D341Med (cell line): ENCODE measurements around the gene KRTAP20-4.

ENCODE experiments used
- DNase-seq: peaks from one replicate; pipeline ENCODE4 v3.0.0; 2012; ENCODE audit warnings: low spot score

KRTAP20-4 gene

DNA sequence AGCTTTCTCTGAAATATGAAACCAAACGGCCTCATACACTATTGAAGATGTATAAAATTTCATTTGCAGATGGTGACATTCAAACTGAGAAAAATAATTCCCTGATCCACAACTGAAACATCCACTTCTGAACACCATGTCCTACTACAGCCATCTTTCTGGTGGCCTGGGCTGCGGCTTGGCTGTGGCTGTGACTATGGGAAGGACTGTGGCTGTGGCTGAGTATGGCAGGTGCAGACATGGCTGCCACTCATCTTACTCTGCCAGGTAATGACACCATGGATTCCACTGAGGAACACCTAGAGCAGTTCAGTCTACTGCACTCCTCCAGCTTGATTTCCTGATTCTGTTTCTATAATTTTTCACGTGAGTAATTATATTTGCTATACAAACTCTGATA, at the start of gene KRTAP20-4:
TSS of gene KRTAP20-4 (plus strand) at position 106 of the 400 bp plus-strand sequence.
- DNase-seq: no peak

GRCh38 chr21:30577766-30578165, 42.7 kb upstream of the KRTAP20-4 start:
- DNase-seq: no peak

DNA sequence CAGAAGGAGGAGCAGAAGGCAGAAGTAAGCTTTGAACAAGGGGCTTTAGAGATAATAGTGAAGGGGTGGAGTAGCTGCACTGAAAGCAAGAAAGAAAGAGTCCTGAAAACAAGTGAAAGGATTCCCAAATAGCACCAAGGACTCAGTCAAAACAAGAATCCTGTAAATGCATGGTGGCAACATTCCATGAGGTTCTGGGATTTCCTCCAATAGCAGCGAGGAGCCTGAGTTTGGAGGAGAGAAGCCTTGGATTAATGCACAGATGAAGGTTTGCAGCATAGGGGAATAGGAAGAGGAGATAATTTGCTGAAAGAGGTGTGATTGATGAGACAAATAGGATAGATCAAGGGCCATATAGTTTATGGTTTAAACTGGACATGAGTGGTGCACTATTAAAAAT, 41.1 kb upstream of the KRTAP20-4 start:
- DNase-seq: no peak

DNA sequence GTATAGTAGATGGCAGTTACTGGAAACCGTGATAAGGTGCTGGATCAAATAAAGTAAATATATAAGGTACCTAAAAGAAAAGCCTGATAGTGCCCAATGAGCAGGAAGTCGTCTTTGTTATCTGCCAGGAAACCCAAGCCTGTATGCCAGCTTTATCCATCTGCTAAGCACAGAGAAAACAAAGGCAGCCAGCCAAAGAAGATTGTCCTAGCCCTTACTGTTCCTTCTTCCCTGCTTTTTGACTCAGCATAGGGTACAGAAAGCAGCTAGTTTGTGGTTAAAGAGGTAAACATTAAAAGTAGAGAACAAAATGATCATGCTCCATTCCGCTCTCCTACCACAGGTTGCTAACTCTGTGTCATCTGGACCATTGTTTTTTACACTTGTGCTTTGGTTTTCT, 40.3 kb upstream of the KRTAP20-4 start:
- no peak for DNase-seq

DNA sequence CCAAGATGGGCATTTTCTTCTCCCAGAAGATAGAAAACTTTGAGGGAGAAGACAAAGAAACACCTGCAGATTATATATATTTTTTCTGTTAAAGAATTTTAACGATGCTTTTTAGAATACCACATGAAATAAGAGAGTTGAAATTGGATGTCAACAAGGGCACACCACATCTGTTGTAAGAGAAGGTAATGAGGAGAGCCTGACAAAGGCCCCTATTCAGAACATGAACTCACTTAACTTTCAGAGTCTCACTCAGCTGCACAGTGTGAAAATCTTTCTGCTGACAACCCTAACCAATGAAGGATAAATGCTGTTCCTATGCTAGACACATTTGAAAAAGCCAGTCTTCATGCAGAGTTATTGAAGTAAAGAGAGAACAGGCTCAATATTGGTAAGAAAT, 37.6 kb upstream of the KRTAP20-4 start:
- no peak for DNase-seq

- DNase-seq: no peak
Measured at GRCh38 chr21:30590297-30590696, 30.1 kb upstream of the KRTAP20-4 start, which contains the start of gene KRTAP22-2. Gene KRTAP22-2, minus strand, starts transcription at chr21:30590397.

DNA sequence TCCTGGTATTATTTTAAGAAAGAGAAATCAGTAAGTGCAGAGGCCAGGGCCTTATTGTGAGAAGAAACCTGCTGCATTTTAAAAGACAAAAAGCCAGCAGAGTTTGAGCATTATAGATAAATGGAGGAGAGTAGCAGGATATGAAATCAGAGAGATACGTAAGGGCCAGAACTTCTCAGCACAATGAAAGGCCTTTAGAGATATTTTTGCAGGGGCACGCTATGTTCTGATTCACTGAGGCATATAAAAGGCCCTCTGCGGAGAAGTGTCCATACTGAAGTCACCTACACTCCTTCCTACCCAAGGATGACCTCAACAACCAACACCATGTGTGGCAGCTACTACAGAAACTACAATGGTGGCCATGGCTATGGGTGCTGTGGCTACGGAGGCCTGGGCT, 28.3 kb upstream of the KRTAP20-4 start, which contains the start of gene KRTAP6-3:
TSS of gene KRTAP6-3 (plus strand) at position 301 of the 400 bp plus-strand sequence. CDS start at position 307, 6 bp downstream.
- no peak for DNase-seq

GRCh38 chr21:30598802-30599201, 21.6 kb upstream of the KRTAP20-4 start, which contains the start of gene KRTAP6-2:
Gene KRTAP6-2, minus strand, starts transcription at chr21:30598902. Its CDS starts 28 bp downstream, at chr21:30598874.
- DNase-seq: no peak

GRCh38 chr21:30600787-30601186, 19.6 kb upstream of the KRTAP20-4 start, which contains the start of gene KRTAP22-1:
Gene KRTAP22-1, plus strand, starts transcription at chr21:30601087.
- no peak for DNase-seq

GRCh38 chr21:30605968-30606367, 14.5 kb upstream of the KRTAP20-4 start:
- no peak for DNase-seq

DNA sequence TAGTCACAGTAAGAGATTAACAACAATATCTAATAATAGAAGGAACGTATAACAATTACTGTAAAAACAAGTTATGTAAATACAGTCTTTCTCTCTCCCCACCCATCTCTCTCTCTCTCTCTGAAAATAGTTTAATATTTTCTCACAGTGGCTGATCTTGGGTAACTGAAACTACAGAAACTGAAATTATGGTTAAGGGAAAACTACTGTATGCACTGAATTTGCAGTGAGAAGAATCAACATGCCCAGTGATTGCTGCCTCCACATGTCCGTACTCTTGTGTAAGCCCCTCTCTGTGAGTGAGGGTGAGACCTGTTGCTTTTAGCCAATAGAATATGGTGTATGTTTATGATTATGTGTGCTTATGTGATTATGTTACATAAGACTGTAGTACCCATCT, 8.3 kb upstream of the KRTAP20-4 start:
- DNase-seq: no peak

DNA sequence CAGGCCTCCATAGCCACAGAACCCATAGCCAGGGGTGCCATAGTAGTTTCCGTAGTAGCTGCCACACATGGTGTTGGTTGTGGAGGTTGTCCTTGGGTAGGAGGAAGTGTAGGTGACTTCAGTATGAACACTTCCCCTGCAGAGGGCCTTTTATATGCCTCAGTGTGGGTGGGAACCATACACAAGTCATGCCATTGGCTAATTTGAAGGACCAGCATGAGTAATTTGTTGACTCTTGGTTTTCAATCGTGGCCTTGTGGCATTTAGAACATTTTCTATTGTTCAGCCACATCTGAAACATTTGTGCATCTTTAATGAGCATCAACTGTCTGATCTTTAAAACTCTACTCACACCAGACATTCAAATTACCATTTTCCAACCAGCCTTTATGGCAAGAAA, 6.6 kb upstream of the KRTAP20-4 start, which contains the start of gene KRTAP6-1:
TSS of gene KRTAP6-1 (minus strand) at position 95 of the 400 bp plus-strand sequence. CDS start at position 69, 26 bp downstream.
- DNase-seq: no peak

DNA sequence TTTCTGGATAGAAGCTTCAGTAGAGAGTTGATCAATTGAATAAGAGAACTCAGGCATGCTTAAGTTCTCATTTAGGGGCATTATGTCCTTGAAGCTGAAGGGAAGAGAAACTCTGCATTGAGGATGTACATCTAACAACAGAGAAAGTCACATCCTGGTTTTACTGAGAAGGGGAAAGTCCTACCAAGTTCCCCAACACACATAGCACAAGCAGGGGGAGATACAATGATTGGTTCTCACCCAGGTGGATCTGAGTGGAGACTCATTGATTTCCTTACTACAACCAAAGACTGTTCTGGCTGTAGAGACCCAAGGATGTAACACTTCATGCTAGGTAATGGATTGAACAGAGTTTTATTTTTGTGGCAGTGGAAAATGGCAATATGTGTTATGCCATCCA, 5.2 kb upstream of the KRTAP20-4 start:
- DNase-seq: no peak

- DNase-seq: no peak
Measured at GRCh38 chr21:30616125-30616524, 4.3 kb upstream of the KRTAP20-4 start, which contains the start of gene KRTAP20-1. Gene KRTAP20-1, plus strand, starts transcription at chr21:30616425. Its CDS starts 30 bp downstream, at chr21:30616455.

DNA sequence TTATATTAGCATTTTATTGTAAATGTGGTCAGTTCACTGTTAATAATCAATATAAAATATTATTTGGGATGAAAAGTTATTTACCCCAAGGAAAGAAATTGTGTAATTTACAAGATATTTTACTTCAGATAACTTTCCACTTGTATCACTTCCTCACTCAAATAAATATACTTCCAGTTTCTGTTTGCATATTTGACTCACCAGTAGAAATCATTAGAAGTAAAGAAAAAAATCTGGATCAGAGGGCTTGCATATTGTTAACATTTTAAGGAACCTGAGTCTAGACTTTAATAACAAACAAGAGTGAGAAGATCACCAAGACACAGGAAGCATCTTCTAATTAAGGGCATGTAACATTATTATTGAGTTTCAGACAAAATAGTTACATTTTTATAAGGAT, 347 bp upstream of the KRTAP20-4 start:
- no peak for DNase-seq

GRCh38 chr21:30623362-30623761, 2.9 kb downstream of the KRTAP20-4 start:
- no peak for DNase-seq

DNA sequence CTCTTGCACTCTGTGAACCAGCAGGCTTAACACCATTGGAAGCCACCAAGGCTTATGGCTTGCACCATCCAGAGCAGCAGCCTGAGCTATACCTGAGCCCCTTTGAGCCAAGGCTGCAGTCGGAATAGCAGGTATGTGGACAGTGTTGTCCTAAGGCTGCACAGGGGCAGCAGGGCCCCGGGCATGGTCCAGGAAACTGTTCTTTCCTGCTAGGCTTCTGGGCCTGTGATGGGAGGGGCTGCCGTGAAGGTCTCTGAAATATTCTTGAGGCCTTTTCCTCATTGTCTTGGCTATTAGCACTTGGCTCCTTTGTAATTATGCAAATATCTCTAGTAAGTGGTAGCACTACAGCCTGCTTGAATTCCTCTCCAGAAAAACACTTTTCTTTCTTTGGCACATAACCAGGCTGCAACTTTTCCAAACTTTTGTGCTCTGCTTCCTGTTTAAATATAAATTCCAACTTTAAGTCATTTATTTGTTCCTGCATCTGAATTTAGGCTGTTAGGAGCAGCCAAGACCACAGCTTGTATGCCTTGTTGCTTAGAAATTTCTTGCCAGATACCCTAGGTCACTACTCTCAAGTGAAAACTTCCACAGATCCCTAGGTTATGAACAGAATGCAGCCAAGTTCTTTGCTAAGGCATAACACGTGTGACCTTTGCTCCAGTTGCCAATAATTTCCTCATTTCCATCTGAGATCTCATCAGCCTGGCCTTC, 5.2 kb downstream of the KRTAP20-4 start:
- no peak for DNase-seq

DNA sequence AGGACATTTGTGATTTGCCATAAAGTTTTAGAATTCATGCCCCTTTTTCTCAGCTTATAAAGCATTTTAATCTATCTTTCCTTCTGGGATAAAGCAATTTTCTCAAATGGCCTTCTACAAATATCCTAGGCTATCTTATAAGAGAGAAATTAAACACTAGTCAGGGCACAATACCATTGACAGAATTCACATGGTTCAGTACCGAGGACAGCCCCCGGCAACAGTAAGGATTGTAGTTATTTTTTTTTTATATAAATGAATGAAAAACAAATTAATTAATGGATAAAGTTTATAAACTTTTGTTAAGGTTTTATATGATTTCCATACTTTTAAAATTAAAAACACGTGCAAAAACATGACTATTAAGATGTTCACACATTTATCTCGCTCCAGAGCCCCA, 7.7 kb downstream of the KRTAP20-4 start:
- DNase-seq: no peak

- no peak for DNase-seq
Measured at GRCh38 chr21:30629200-30629599, 8.8 kb downstream of the KRTAP20-4 start.

DNA sequence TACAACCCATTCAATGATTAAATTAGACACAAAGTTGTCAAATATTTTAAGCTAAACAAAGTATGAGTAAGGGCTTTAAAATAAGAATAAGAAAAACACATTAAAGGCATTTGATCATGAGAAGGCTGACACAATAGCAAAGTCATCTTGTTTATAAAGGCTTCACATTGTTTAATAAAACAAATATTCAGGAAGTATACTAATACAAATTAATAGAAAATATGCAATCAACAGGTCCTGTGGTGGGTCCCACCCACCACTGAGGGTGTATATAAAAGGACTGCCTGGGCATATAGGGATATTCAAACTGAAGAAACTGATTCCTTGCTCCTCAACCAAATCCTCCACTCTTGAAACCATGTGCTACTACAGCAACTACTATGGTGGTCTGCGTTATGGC, 14.5 kb downstream of the KRTAP20-4 start, which contains the start of gene KRTAP20-2:
TSS of gene KRTAP20-2 (plus strand) at position 301 of the 400 bp plus-strand sequence. CDS start at position 359, 58 bp downstream.
- DNase-seq: no peak

DNA sequence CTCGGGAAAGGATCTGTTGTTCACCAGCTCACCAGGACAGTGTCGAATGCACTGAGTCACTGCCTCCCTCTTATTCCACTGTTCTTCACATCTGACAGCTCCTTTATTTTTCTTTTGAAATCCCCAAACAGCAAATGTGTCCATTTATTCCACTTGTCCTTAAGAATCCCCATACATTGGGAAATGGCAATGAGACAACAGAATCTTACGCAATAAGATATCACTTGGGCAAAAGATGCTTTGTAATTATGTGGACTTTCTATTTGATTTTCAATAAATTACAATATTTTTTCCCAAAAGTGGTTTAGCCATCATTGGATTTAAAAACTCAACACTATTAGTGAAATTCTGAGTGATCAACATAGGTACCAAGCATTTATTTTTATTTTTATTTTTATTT, 18.3 kb downstream of the KRTAP20-4 start:
- no peak for DNase-seq

DNA sequence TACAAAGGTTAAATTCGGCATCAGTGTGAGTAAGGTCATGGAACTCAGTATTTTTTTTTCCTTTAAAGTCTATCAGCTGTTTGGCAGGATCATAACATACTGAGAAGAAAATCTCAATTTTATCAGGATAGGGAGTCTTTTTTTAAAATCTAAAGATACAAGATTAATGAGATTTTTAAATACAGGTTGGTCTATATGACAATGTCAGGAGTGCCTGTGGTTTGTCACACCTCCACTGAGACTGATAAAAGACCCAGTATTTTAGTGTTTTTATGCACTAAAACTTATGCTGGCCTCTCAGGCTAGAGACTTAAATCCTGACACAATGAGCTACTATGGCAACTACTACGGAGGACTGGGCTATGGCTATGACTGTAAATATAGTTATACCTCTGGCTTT, 22.1 kb downstream of the KRTAP20-4 start, which contains the start of gene KRTAP20-3:
TSS of gene KRTAP20-3 (plus strand) at position 301 of the 400 bp plus-strand sequence.
- DNase-seq: no peak

- DNase-seq: no peak
Measured at GRCh38 chr21:30646904-30647414, 26.5 kb downstream of the KRTAP20-4 start.
